ENCODE data around the gene PAN2.

- TF ChIP-seq EP300 (IDR thresholded peaks at IDR 0.05) (no peak), POLR2AphosphoS5 (IDR thresholded peaks at IDR 0.05) (no peak), CTCF (IDR thresholded peaks at IDR 0.05) (no peak), POLR2A (IDR thresholded peaks at IDR 0.05) (no peak)
These were observed 48.8 kb upstream of the PAN2 start for GRCh38 chr12:56382611-56383010.
